ENCODE data around the gene HIVEP3. TPM values are rescaled to one million over a fixed set of nuclear protein-coding genes. Genes with fewer than 3 reads are reported as not detected.

The HIVEP3 gene
- total RNA-seq, 1 experiment from 2014 or later: 1.4 TPM

- H4K20me1 ChIP-seq (ENCODE audit: control insufficient read depth, insufficient read depth, insufficient read length): no peaks in the 10 kb centered on the region
- H3K27me3 Mint-ChIP-seq (ENCODE audit: low read depth): no peaks in the 10 kb centered on the region; the same call in none of the 2 replicates
- no CpG with 5 or more reads among the region's 9 CpGs for WGBS (ENCODE audit: extremely low coverage, insufficient read length, low lambda C conversion rate)
- H3K4me1 Mint-ChIP-seq: peaks cover 0 to 7% of the 10 kb centered on the region in 2 experiments; a peak in 2 of 4 replicates
- no peak overlapping the region for H2BK12ac ChIP-seq (ENCODE audit: insufficient read length, low read depth, low read length)
- no peak overlapping the region for H4K8ac ChIP-seq (replicated peaks; ENCODE audit: insufficient read length, low read depth, low read length)
- H3K27me3 ChIP-seq (ENCODE audit: insufficient read depth, low read length): no peaks in the 10 kb centered on the region
- no peaks in the 10 kb centered on the region for H3K79me2 ChIP-seq (ENCODE audit: insufficient read depth, low read length)
- H2BK20ac ChIP-seq (ENCODE audit: low read depth, low read length, poor library complexity, severe bottlenecking): no peak overlapping the region
- TF ChIP-seq, protein P1, sequence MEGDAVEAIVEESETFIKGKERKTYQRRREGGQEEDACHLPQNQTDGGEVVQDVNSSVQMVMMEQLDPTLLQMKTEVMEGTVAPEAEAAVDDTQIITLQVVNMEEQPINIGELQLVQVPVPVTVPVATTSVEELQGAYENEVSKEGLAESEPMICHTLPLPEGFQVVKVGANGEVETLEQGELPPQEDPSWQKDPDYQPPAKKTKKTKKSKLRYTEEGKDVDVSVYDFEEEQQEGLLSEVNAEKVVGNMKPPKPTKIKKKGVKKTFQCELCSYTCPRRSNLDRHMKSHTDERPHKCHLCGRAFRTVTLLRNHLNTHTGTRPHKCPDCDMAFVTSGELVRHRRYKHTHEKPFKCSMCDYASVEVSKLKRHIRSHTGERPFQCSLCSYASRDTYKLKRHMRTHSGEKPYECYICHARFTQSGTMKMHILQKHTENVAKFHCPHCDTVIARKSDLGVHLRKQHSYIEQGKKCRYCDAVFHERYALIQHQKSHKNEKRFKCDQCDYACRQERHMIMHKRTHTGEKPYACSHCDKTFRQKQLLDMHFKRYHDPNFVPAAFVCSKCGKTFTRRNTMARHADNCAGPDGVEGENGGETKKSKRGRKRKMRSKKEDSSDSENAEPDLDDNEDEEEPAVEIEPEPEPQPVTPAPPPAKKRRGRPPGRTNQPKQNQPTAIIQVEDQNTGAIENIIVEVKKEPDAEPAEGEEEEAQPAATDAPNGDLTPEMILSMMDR (conservative IDR thresholded peaks at IDR 0.05): no peak
- no peak overlapping the region for H3K18ac ChIP-seq (ENCODE audit: insufficient read length, low read depth, low read length)
- no peak overlapping the region for H3K23ac ChIP-seq (ENCODE audit: insufficient read length, low read depth, low read length)
- no peak overlapping the region for H3T11ph ChIP-seq (ENCODE audit: low read length)
- H4K91ac ChIP-seq (ENCODE audit: insufficient read length, low read depth, low read length): no peak overlapping the region
- H3K4me1 ChIP-seq (ENCODE audit: insufficient read depth, low read length): no peaks in the 10 kb centered on the region
- no peak overlapping the region for H3K4ac ChIP-seq (ENCODE audit: low read depth, low read length)
- H2BK15ac ChIP-seq (ENCODE audit: low read depth, low read length): no peak overlapping the region
- H2BK5ac ChIP-seq (ENCODE audit: insufficient read length, low read length): no peak overlapping the region
- no peak overlapping the region for H3K14ac ChIP-seq (ENCODE audit: insufficient read depth, low read length)
- no peak overlapping the region for H3K4me2 ChIP-seq (ENCODE audit: insufficient read depth, insufficient read length, low read length)
- no peak overlapping the region for H3K27ac ChIP-seq (ENCODE audit: insufficient read length, low read depth, low read length)
- H2AK5ac ChIP-seq (ENCODE audit: insufficient read length, low read length): no peak overlapping the region
- no peaks in the 10 kb centered on the region for H3K9me3 ChIP-seq (ENCODE audit: control insufficient read depth, low read depth, low read length)
- no peak overlapping the region for H2AFZ ChIP-seq (ENCODE audit: low read length)
- H3K36me3 Mint-ChIP-seq (ENCODE audit: insufficient read depth in 1 of 3, low read depth in 3 of 3): no peaks in the 10 kb centered on the region
- H3K27ac Mint-ChIP-seq: no peak overlapping the region
- no peak for DNase-seq
- H3K9ac ChIP-seq (ENCODE audit: extremely low read depth, insufficient read length, low read length): no peak overlapping the region
- H3K4me3 Mint-ChIP-seq: no peak overlapping the region
- H4K5ac ChIP-seq (ENCODE audit: insufficient read length, low read depth, low read length): no peak overlapping the region
- no peak overlapping the region for H2BK120ac ChIP-seq (ENCODE audit: low read depth, low read length, poor library complexity, severe bottlenecking)
- H3K56ac ChIP-seq (ENCODE audit: insufficient read length, low read depth, low read length): no peak overlapping the region
- H3K23me2 ChIP-seq (ENCODE audit: insufficient read length, low read depth, low read length, poor library complexity, severe bottlenecking): no peaks in the 10 kb centered on the region
- no peaks in the 10 kb centered on the region for H3K9me3 Mint-ChIP-seq
- no peaks in the 10 kb centered on the region for H3K79me1 ChIP-seq (ENCODE audit: insufficient read depth, low read depth, low read length, poor library complexity, severe bottlenecking)
These were observed 305.8 kb downstream of the HIVEP3 start for GRCh38 chr1:41612953-41613352.

All from H9 (cell line).